B cell (primary cell): ENCODE data around the gene P4HA1.
"Not testable (repeated sequence)": the region's sequence is repeated elsewhere in the genome, so short reads cannot be mapped to it uniquely, and the experiment has no call there.

Experiments used
- CTCF ChIP-seq: fragments of 200-600 bp; IDR thresholded peaks from one replicate; pipeline ENCODE4 v1.8.0; 2022; ENCODE audit warnings: antibody characterized with exemption, mild to moderate bottlenecking
- EZH2 ChIP-seq: IDR thresholded peaks from 2 replicates; pipeline ENCODE4 v1.6.1; 2012; ENCODE audit warnings: borderline replicate concordance, low read depth, mild to moderate bottlenecking, moderate library complexity, low read length; ENCODE audit not compliant: insufficient read depth, poor library complexity, severe bottlenecking

- TF ChIP-seq CTCF, EZH2: not testable (repeated sequence)
Measured at GRCh38 chr10:73036285-73036684, 60.4 kb downstream of the P4HA1 start.
